GM23338 (cell line): Measurements from ENCODE around the gene HOMER1.

ENCODE experiments used
- EZH2 ChIP-seq: fragments of 200-600 bp; sonication (generic); IDR thresholded peaks from one replicate; pipeline ENCODE4 v1.8.0; 2017; ENCODE audit warnings: antibody characterized with exemption, mild to moderate bottlenecking, low read depth; ENCODE audit not compliant: unreplicated experiment
- EZH2phosphoT487 ChIP-seq: fragments of 200-600 bp; sonication (generic); IDR thresholded peaks from one replicate; pipeline ENCODE4 v1.8.1; 2018; ENCODE audit warnings: antibody characterized with exemption; ENCODE audit not compliant: unreplicated experiment
- JUNB ChIP-seq: IDR thresholded peaks from one replicate; pipeline ENCODE4 v1.6.1; 2016; ENCODE audit warnings: antibody characterized with exemption; ENCODE audit not compliant: unreplicated experiment
- POLR2AphosphoS5 ChIP-seq: IDR thresholded peaks from 2 replicates; pipeline ENCODE4 v1.6.1; 2016; ENCODE audit warnings: antibody characterized with exemption, low read depth
- TF ChIP-seq, protein P1 (sequence below), 2 experiments: fragments of 200-600 bp in 1 of 2; sonication (generic) in 1 of 2; conservative IDR thresholded peaks; 2 replicates each; pipeline versions ENCODE4 v1.5.1 to v1.6.1; 2016 to 2017; ENCODE audit warnings: antibody characterized with exemption in 2 of 2, low read depth in 2 of 2, mild to moderate bottlenecking in 2 of 2, moderate library complexity in 1 of 2
- TF ChIP-seq, protein P2 (sequence below): IDR thresholded peaks from one replicate; pipeline ENCODE4 v1.6.1; 2018; ENCODE audit warnings: antibody characterized with exemption; ENCODE audit not compliant: unreplicated experiment

DNA sequence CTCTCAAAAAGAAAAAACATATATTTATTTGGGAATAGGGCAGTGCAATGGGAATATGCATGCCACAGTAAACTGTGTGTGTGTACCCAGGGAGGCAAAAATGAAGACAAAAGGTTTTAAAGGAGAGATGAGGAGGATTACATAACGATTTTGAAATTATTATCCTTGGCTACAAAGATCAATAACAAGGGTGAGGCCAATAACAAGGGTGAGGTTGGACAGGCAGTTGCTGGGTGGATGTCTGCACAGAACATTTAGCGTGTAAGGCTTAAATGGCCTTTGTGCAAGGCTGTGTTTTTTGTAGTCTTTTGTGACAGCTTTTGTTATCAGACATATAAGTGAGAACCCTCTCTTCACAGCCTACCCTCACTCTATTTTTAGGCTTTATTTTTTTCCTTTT is 164.1 kb downstream of the HOMER1 start:
- TF ChIP-seq, protein P1, sequence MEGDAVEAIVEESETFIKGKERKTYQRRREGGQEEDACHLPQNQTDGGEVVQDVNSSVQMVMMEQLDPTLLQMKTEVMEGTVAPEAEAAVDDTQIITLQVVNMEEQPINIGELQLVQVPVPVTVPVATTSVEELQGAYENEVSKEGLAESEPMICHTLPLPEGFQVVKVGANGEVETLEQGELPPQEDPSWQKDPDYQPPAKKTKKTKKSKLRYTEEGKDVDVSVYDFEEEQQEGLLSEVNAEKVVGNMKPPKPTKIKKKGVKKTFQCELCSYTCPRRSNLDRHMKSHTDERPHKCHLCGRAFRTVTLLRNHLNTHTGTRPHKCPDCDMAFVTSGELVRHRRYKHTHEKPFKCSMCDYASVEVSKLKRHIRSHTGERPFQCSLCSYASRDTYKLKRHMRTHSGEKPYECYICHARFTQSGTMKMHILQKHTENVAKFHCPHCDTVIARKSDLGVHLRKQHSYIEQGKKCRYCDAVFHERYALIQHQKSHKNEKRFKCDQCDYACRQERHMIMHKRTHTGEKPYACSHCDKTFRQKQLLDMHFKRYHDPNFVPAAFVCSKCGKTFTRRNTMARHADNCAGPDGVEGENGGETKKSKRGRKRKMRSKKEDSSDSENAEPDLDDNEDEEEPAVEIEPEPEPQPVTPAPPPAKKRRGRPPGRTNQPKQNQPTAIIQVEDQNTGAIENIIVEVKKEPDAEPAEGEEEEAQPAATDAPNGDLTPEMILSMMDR (conservative IDR thresholded peaks at IDR 0.05; ENCODE audit: low read depth in 2 of 2), result no peak
- TF ChIP-seq EZH2 (no peak), POLR2AphosphoS5 (no peak), JUNB (no peak), EZH2phosphoT487 (no peak)
- TF ChIP-seq, protein P2, sequence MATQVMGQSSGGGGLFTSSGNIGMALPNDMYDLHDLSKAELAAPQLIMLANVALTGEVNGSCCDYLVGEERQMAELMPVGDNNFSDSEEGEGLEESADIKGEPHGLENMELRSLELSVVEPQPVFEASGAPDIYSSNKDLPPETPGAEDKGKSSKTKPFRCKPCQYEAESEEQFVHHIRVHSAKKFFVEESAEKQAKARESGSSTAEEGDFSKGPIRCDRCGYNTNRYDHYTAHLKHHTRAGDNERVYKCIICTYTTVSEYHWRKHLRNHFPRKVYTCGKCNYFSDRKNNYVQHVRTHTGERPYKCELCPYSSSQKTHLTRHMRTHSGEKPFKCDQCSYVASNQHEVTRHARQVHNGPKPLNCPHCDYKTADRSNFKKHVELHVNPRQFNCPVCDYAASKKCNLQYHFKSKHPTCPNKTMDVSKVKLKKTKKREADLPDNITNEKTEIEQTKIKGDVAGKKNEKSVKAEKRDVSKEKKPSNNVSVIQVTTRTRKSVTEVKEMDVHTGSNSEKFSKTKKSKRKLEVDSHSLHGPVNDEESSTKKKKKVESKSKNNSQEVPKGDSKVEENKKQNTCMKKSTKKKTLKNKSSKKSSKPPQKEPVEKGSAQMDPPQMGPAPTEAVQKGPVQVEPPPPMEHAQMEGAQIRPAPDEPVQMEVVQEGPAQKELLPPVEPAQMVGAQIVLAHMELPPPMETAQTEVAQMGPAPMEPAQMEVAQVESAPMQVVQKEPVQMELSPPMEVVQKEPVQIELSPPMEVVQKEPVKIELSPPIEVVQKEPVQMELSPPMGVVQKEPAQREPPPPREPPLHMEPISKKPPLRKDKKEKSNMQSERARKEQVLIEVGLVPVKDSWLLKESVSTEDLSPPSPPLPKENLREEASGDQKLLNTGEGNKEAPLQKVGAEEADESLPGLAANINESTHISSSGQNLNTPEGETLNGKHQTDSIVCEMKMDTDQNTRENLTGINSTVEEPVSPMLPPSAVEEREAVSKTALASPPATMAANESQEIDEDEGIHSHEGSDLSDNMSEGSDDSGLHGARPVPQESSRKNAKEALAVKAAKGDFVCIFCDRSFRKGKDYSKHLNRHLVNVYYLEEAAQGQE, result no peak
